Mucosa of descending colon (tissue), 3 donors: Measurements from ENCODE around the gene VCAN. TPM values are rescaled to one million over a fixed set of nuclear protein-coding genes. Genes with fewer than 3 reads are reported as not detected.

Experiments used
- ATAC-seq: fragments of 200-7000 bp; cut with Tn5 transposase; one replicate; pipeline ENCODE4 v1.9.1; 2020; ENCODE audit warnings: mild to moderate bottlenecking, moderate library complexity
- DNase-seq, 3 donors: peaks; one replicate each; pipeline ENCODE4 v3.0.0-alpha.2; 2020
- H3K36me3 ChIP-seq: fragments of 200-600 bp; one replicate; pipeline ENCODE4 v1.8.0; 2021; ENCODE audit warnings: low read depth, mild to moderate bottlenecking
- H3K4me1 ChIP-seq: fragments of 200-600 bp; one replicate; pipeline ENCODE4 v1.8.0; 2021; ENCODE audit warnings: low read depth, mild to moderate bottlenecking
- H3K4me3 ChIP-seq: fragments of 200-600 bp; one replicate; pipeline ENCODE4 v1.8.0; 2021; ENCODE audit warnings: mild to moderate bottlenecking
- H3K9me3 ChIP-seq: fragments of 200-600 bp; one replicate; pipeline ENCODE4 v1.8.0; 2021; ENCODE audit warnings: mild to moderate bottlenecking
- CTCF ChIP-seq: fragments of 200-600 bp; IDR thresholded peaks from one replicate; pipeline ENCODE4 v1.8.0; 2022; ENCODE audit warnings: antibody characterized with exemption, mild to moderate bottlenecking
- intact Hi-C, 2 donors: fragments of 100-400 bp; cut with DNase I in 1 of 2; cut with micrococcal nuclease in 1 of 2; formaldehyde crosslinking; loops; one replicate each; pipeline versions ENCODE4 v1.11.0 to v1.11.1; 2022; cut with DNase I, micrococcal nuclease
- total RNA-seq, 3 donors: library from RNA; stranded (reverse); fragmentation: NEBNext Ultra II Directional in 2 of 3; extraction: Animal tissue kit (Norgen Biotek cat#: 25700) in 2 of 3; gene quantifications; one replicate each; pipeline versions ENCODE4 v1.2.1 to v1.2.4, GENCODE V29; 2021 to 2023
- donor health status: DM: no; HTN: no; CAD: no; lungs with moderate emphysema.
- donor health status: DM: no; HTN: no; CAD: no.
- donor health status: DM: no; HTN: yes; CAD: no.

The VCAN gene
- total RNA-seq, 3 donors from 2014 or later, result 8.8 to 36.0 (median 20.5) TPM

- DNase-seq, result no peak
- intact Hi-C loops, result no loop called here
- no peak overlapping the region for H3K4me3 ChIP-seq
- no peaks in the 10 kb centered on the region for H3K4me1 ChIP-seq
- H3K9me3 ChIP-seq, result no peaks in the 10 kb centered on the region
- ATAC-seq, result no peak
- no peak for TF ChIP-seq CTCF
- H3K36me3 ChIP-seq, result no peaks in the 10 kb centered on the region
These were observed 75.6 kb downstream of the VCAN start for GRCh38 chr5:83547161-83547560.

- no peak for ATAC-seq
- no peaks in the 10 kb centered on the region for H3K9me3 ChIP-seq
- DNase-seq, result no peak
- intact Hi-C loops, result no loop called here
- TF ChIP-seq CTCF, result no peak
- H3K4me3 ChIP-seq, result no peak overlapping the region
- no peaks in the 10 kb centered on the region for H3K36me3 ChIP-seq
- H3K4me1 ChIP-seq, result no peaks in the 10 kb centered on the region
These were observed 76.3 kb downstream of the VCAN start for GRCh38 chr5:83547889-83548288.

- intact Hi-C loops, result no loop called here
- no peak for TF ChIP-seq CTCF
- Histone ChIP-seq H3K4me3 (no peak overlapping the region), H3K4me1 (no peaks in the 10 kb centered on the region), H3K9me3 (no peaks in the 10 kb centered on the region), H3K36me3 (no peaks in the 10 kb centered on the region)
- DNase-seq (no peak), ATAC-seq (no peak)
These were observed 77.0 kb downstream of the VCAN start for GRCh38 chr5:83548581-83548980.

GRCh38 chr5:83549076-83549475, 77.5 kb downstream of the VCAN start:
- no peak for TF ChIP-seq CTCF
- ATAC-seq (no peak), DNase-seq (no peak)
- intact Hi-C loops, result no loop called here
- Histone ChIP-seq H3K4me1 (no peaks in the 10 kb centered on the region), H3K4me3 (no peak overlapping the region), H3K9me3 (no peaks in the 10 kb centered on the region), H3K36me3 (no peaks in the 10 kb centered on the region)

- Histone ChIP-seq H3K9me3 (no peaks in the 10 kb centered on the region), H3K4me1 (no peaks in the 10 kb centered on the region), H3K36me3 (no peaks in the 10 kb centered on the region), H3K4me3 (no peak overlapping the region)
- ATAC-seq (no peak), DNase-seq (no peak)
- intact Hi-C loops, result no loop called here
- no peak for TF ChIP-seq CTCF
These were observed 78.1 kb downstream of the VCAN start for GRCh38 chr5:83549674-83550073.

- Histone ChIP-seq H3K9me3 (no peaks in the 10 kb centered on the region), H3K4me3 (no peak overlapping the region), H3K4me1 (no peaks in the 10 kb centered on the region), H3K36me3 (no peaks in the 10 kb centered on the region)
- no peak for TF ChIP-seq CTCF
- intact Hi-C loops, result no loop called here
- ATAC-seq, result peak; percentile 19
- no peak for DNase-seq
These were observed 80.3 kb downstream of the VCAN start for GRCh38 chr5:83551821-83552220.
